HG03045 (cell line): ENCODE measurements around the gene PAOX.

ENCODE experiments used
- ATAC-seq: cut with Tn5 transposase; IDR thresholded peaks from one replicate; pipeline ENCODE4 v1.9.1; 2021; ENCODE audit warnings: mild to moderate bottlenecking, moderate library complexity; ENCODE audit not compliant: unreplicated experiment

The PAOX gene

GRCh38 chr10:133349577-133350011 lies 29.5 kb upstream of the PAOX start:
- ATAC-seq: no peak

GRCh38 chr10:133350283-133350949 lies 28.6 kb upstream of the PAOX start:
- ATAC-seq: no peak

- no peak for ATAC-seq
These were observed 28.1 kb upstream of the PAOX start for GRCh38 chr10:133350950-133351329.

GRCh38 chr10:133351408-133352318 lies 27.4 kb upstream of the PAOX start:
- no peak for ATAC-seq

- no peak for ATAC-seq
These were observed 25.7 kb upstream of the PAOX start for GRCh38 chr10:133353202-133353959.

GRCh38 chr10:133353988-133354605 lies 25.0 kb upstream of the PAOX start:
- ATAC-seq: no peak

GRCh38 chr10:133354672-133355240 lies 24.3 kb upstream of the PAOX start:
- ATAC-seq: no peak

GRCh38 chr10:133355266-133355665 lies 23.8 kb upstream of the PAOX start:
- ATAC-seq: no peak

- ATAC-seq: no peak
These were observed 23.1 kb upstream of the PAOX start for GRCh38 chr10:133355991-133356390.

GRCh38 chr10:133356549-133357284 lies 22.3 kb upstream of the PAOX start:
- no peak for ATAC-seq

- peak; percentile 59 for ATAC-seq
These were observed 21.5 kb upstream of the PAOX start, which contains the start of gene FUOM for GRCh38 chr10:133357285-133358161. FUOM (minus strand) TSS chr10:133358019; CDS start chr10:133358007, 12 bp downstream.

GRCh38 chr10:133358162-133358924 lies 20.7 kb upstream of the PAOX start:
- ATAC-seq: no peak

GRCh38 chr10:133358925-133359310 lies 20.1 kb upstream of the PAOX start:
- no peak for ATAC-seq

GRCh38 chr10:133359554-133359971 lies 19.5 kb upstream of the PAOX start:
- no peak for ATAC-seq

- ATAC-seq: no peak
These were observed 19.0 kb upstream of the PAOX start for GRCh38 chr10:133359972-133360610.

GRCh38 chr10:133361227-133361626 lies 17.8 kb upstream of the PAOX start:
- no peak for ATAC-seq

- ATAC-seq: no peak
These were observed 17.2 kb upstream of the PAOX start for GRCh38 chr10:133361773-133362441.
